NB4 (cell line): ENCODE measurements around the gene PRPF8.
"Not testable (repeated sequence)": the region's sequence is repeated elsewhere in the genome, so short reads cannot be mapped to it uniquely, and the experiment has no call there.

Experiments used
- DNase-seq: peaks from one replicate; pipeline ENCODE4 v3.0.0; 2010; ENCODE audit warnings: low read depth
- H3K4me3 ChIP-seq: one replicate; pipeline ENCODE4 v1.5.1; 2011; ENCODE audit warnings: mild to moderate bottlenecking, low read depth, low read length, moderate library complexity
- CTCF ChIP-seq: IDR thresholded peaks from one replicate; pipeline ENCODE4 v1.5.1; 2012; ENCODE audit warnings: low read depth, low read length
- MAX ChIP-seq: IDR thresholded peaks from 2 replicates; pipeline ENCODE4 v1.6.1; 2011; ENCODE audit warnings: low read depth, low read length
- MYC ChIP-seq: IDR thresholded peaks from 2 replicates; pipeline ENCODE4 v1.6.1; 2011; ENCODE audit warnings: low read depth, low read length
- POLR2A ChIP-seq: IDR thresholded peaks from 2 replicates; pipeline ENCODE4 v1.6.1; 2011; ENCODE audit warnings: mild to moderate bottlenecking; ENCODE audit not compliant: insufficient read length; ENCODE audit errors: extremely low read depth

Gene PRPF8

GRCh38 chr17:1725642-1726511, 41.2 kb upstream of the PRPF8 start:
- DNase-seq, result no peak
- peak overlapping the region; percentile 62 for H3K4me3 ChIP-seq
- TF ChIP-seq POLR2A, result no peak
- no peak for TF ChIP-seq CTCF
- TF ChIP-seq MYC, result no peak
- TF ChIP-seq MAX, result no peak

GRCh38 chr17:1724869-1725641, 40.4 kb upstream of the PRPF8 start:
- TF ChIP-seq MAX (peak; percentile 37; the same call in 1 of the 2 replicates), CTCF (no peak), POLR2A (no peak), MYC (no peak; the same call in 1 of the 2 replicates)
- peak; percentile 76 for DNase-seq
- H3K4me3 ChIP-seq, result peak overlapping the region; percentile 62

GRCh38 chr17:1724351-1724868, 39.7 kb upstream of the PRPF8 start, which contains the start of gene WDR81:
Gene WDR81, plus strand, starts transcription at chr17:1724704. Its CDS starts 256 bp downstream, at chr17:1724960.
- no peak for TF ChIP-seq CTCF
- peak; percentile 94 for TF ChIP-seq MYC
- TF ChIP-seq MAX, result peak; percentile 99
- TF ChIP-seq POLR2A, result no peak
- DNase-seq, result peak; percentile 87
- H3K4me3 ChIP-seq, result peak within 1 kb of the TSS; percentile 62

- not testable (repeated sequence) for DNase-seq, H3K4me3 ChIP-seq
These were observed 37.4 kb upstream of the PRPF8 start for GRCh38 chr17:1722022-1722421.

- H3K4me3 ChIP-seq, result no peak overlapping the region
- peak; percentile 87 for TF ChIP-seq CTCF
- TF ChIP-seq MAX, result no peak
- TF ChIP-seq MYC, result no peak
- no peak for TF ChIP-seq POLR2A
- peak; percentile 55 for DNase-seq
These were observed 36.3 kb upstream of the PRPF8 start for GRCh38 chr17:1720856-1721386.
